GM12801 (cell line): ENCODE results near the gene MAML2.

Source experiments
- CTCF ChIP-seq: IDR thresholded peaks from one replicate; pipeline ENCODE4 v1.5.1; 2011; ENCODE audit warnings: control low read depth; ENCODE audit not compliant: insufficient read length; ENCODE audit errors: extremely low read depth

MAML2 gene

GRCh38 chr11:96001037-96001436 is 342.0 kb downstream of the MAML2 start:
- no peak for TF ChIP-seq CTCF

- TF ChIP-seq CTCF, result no peak
Measured at GRCh38 chr11:95999711-96000406, 343.1 kb downstream of the MAML2 start.

GRCh38 chr11:95996621-95997235 is 346.3 kb downstream of the MAML2 start:
- TF ChIP-seq CTCF, result no peak

- no peak for TF ChIP-seq CTCF
Measured at GRCh38 chr11:95994329-95994728, 348.7 kb downstream of the MAML2 start.

GRCh38 chr11:95993438-95994298 is 349.3 kb downstream of the MAML2 start:
- TF ChIP-seq CTCF, result no peak

GRCh38 chr11:95991545-95991944 is 351.4 kb downstream of the MAML2 start:
- TF ChIP-seq CTCF, result no peak

GRCh38 chr11:95991101-95991500 is 351.9 kb downstream of the MAML2 start:
- no peak for TF ChIP-seq CTCF
